ENCODE data around the gene ERAP2.

DNA sequence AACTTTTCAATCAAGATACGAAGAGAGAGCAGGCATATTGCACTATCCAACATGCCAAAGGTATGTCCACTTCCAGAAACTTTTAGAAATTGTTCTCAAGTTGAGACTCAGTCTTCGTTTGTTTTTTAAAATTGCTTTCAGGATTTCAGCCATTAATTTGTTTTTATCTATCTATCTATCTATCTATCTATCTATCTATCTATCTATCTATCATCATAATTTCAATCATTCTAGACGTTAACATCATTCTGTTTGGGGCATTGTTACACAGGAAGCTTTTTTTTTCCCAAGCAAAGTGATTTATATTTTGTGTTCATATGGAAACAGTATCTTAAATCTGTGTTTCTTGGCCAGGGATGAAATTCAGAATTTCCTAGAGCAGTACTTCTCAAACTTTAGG, 7.6 kb downstream of the ERAP2 start:
- TF ChIP-seq CTCF (optimal IDR thresholded peaks at IDR 0.05 in 1 of 3, IDR thresholded peaks at IDR 0.05 in 1 of 3, conservative IDR thresholded peaks at IDR 0.05 in 1 of 3; ENCODE audit: extremely low read depth in 1 of 3, insufficient read depth in 2 of 3, low read length in 3 of 3) (no peak), EZH2 (IDR thresholded peaks at IDR 0.05; ENCODE audit: low read length) (no peak)
